Neuronal stem cell (in vitro differentiated cells): ENCODE measurements around the gene DDX18.

Source experiments
- DNase-seq: peaks from one replicate; pipeline ENCODE4 v3.0.0-alpha.2; 2013; ENCODE audit warnings: low spot score
- H2AFZ ChIP-seq: one replicate; pipeline ENCODE4 v1.6.1; 2013; ENCODE audit warnings: mild to moderate bottlenecking, low read length, inconsistent platforms
- H2AK5ac ChIP-seq: 2 replicates; pipeline ENCODE4 v1.6.1; 2013; ENCODE audit warnings: low read depth, mild to moderate bottlenecking, inconsistent platforms, low read length, moderate library complexity, mixed read lengths
- H2BK120ac ChIP-seq: 2 replicates; pipeline ENCODE4 v1.6.1; 2013; ENCODE audit warnings: low read depth, mild to moderate bottlenecking, inconsistent platforms, low read length, moderate library complexity, mixed read lengths
- H2BK12ac ChIP-seq: one replicate; pipeline ENCODE4 v1.6.1; 2013; ENCODE audit warnings: low read length, inconsistent platforms
- H2BK15ac ChIP-seq: 2 replicates; pipeline ENCODE4 v1.6.1; 2013; ENCODE audit warnings: mild to moderate bottlenecking, low read length, inconsistent platforms, mixed read lengths
- H2BK5ac ChIP-seq: one replicate; pipeline ENCODE4 v1.6.1; 2013; ENCODE audit warnings: inconsistent platforms, mild to moderate bottlenecking, low read length, moderate library complexity
- H3K14ac ChIP-seq: one replicate; pipeline ENCODE4 v1.6.1; 2013; ENCODE audit warnings: low read length, inconsistent platforms
- H3K18ac ChIP-seq: 2 replicates; pipeline ENCODE4 v1.6.1; 2013; ENCODE audit warnings: low read length, inconsistent platforms
- H3K23ac ChIP-seq: 2 replicates; pipeline ENCODE4 v1.6.1; 2013; ENCODE audit warnings: low read depth, mild to moderate bottlenecking, mixed read lengths, low read length, inconsistent platforms; ENCODE audit not compliant: poor library complexity
- H3K27ac ChIP-seq: replicated peaks from 3 replicates; pipeline ENCODE4 v1.5.1; 2013; ENCODE audit warnings: low read length, inconsistent platforms
- H3K27me3 ChIP-seq, 3 experiments: 2 replicates each; pipeline ENCODE4 v1.6.1; 2013; ENCODE audit warnings: low read length in 3 of 3, mild to moderate bottlenecking in 2 of 3, inconsistent platforms in 1 of 3, low read depth in 1 of 3, mixed read lengths in 1 of 3, moderate library complexity in 1 of 3; ENCODE audit not compliant: control insufficient read depth in 3 of 3, insufficient read depth in 3 of 3
- H3K36me3 ChIP-seq, 2 donors: replicated peaks in 1 of 2; 2 replicates each; pipeline ENCODE4 v1.6.1; 2013; ENCODE audit warnings: low read length in 2 of 2; ENCODE audit not compliant: control insufficient read depth in 2 of 2, insufficient read depth in 2 of 2
- H3K4ac ChIP-seq: 2 replicates; pipeline ENCODE4 v1.6.1; 2013; ENCODE audit warnings: inconsistent platforms, mild to moderate bottlenecking, low read length, moderate library complexity
- H3K4me1 ChIP-seq, 2 donors: 1 replicate in 1 of 2; 2 replicates in 1 of 2; pipeline ENCODE4 v1.6.1; 2013; ENCODE audit warnings: low read length in 2 of 2, low read depth in 1 of 2; ENCODE audit not compliant: control insufficient read depth in 2 of 2, insufficient read depth in 1 of 2
- H3K4me2 ChIP-seq: one replicate; pipeline ENCODE4 v1.6.1; 2013; ENCODE audit warnings: mild to moderate bottlenecking, low read length, inconsistent platforms; ENCODE audit not compliant: insufficient read depth, poor library complexity, severe bottlenecking
- H3K4me3 ChIP-seq, 2 donors: 2 replicates each; pipeline ENCODE4 v1.5.1; 2013; ENCODE audit warnings: low read length in 2 of 2, mild to moderate bottlenecking in 2 of 2, inconsistent platforms in 1 of 2, moderate library complexity in 1 of 2
- H3K79me1 ChIP-seq: one replicate; pipeline ENCODE4 v1.6.1; 2013; ENCODE audit warnings: low read depth, mild to moderate bottlenecking, inconsistent platforms, low read length, moderate library complexity
- H3K9ac ChIP-seq: one replicate; pipeline ENCODE4 v1.6.1; 2013; ENCODE audit warnings: mild to moderate bottlenecking, low read depth, low read length, inconsistent platforms; ENCODE audit not compliant: poor library complexity
- H3K9me3 ChIP-seq, 2 donors: replicated peaks in 1 of 2; 2 replicates each; pipeline versions ENCODE3 to v1.6.1; 2013; ENCODE audit warnings: low read length in 2 of 2, mild to moderate bottlenecking in 2 of 2, inconsistent platforms in 1 of 2, low read depth in 1 of 2, mixed read lengths in 1 of 2, moderate library complexity in 1 of 2; ENCODE audit not compliant: control insufficient read depth in 2 of 2, insufficient read depth in 1 of 2
- H4K8ac ChIP-seq: one replicate; pipeline ENCODE4 v1.6.1; 2013; ENCODE audit warnings: low read depth, mild to moderate bottlenecking, inconsistent platforms, low read length, moderate library complexity
- H4K91ac ChIP-seq: one replicate; pipeline ENCODE4 v1.6.1; 2013; ENCODE audit warnings: low read length, low read depth, mild to moderate bottlenecking, inconsistent platforms; ENCODE audit not compliant: poor library complexity
- WGBS, 2 donors: extraction: QIAGEN DNeasy Blood & Tissue Kit; methylation state at CpG; one replicate each; pipeline ENCODE4 v1.1.7; 2013; ENCODE audit warnings: missing lambda C conversion rate in 2 of 2, mixed read lengths in 1 of 2; ENCODE audit not compliant: insufficient read length in 2 of 2, insufficient replicate concordance in 1 of 2; ENCODE audit errors: extremely low coverage in 2 of 2; 5-methylcytosine and 5-hydroxymethylcytosine counted together

Gene DDX18

GRCh38 chr2:117775703-117776219, 38.7 kb upstream of the DDX18 start:
- no peak overlapping the region for H3K4me2 ChIP-seq
- no peak overlapping the region for H3K4me3 ChIP-seq
- no peak overlapping the region for H2AK5ac ChIP-seq
- H3K18ac ChIP-seq = no peak overlapping the region
- no peak overlapping the region for H2AFZ ChIP-seq
- H3K36me3 ChIP-seq = no peaks in the 10 kb centered on the region
- H3K27ac ChIP-seq = no peak overlapping the region
- H2BK5ac ChIP-seq = no peak overlapping the region
- no peak overlapping the region for H3K4ac ChIP-seq
- no peak overlapping the region for H2BK15ac ChIP-seq
- no peak overlapping the region for H4K8ac ChIP-seq
- no peak overlapping the region for H2BK120ac ChIP-seq
- no peaks in the 10 kb centered on the region for H3K27me3 ChIP-seq
- H3K79me1 ChIP-seq = no peaks in the 10 kb centered on the region
- no peaks in the 10 kb centered on the region for H3K4me1 ChIP-seq
- no peak overlapping the region for H3K23ac ChIP-seq
- no peak overlapping the region for H2BK12ac ChIP-seq
- H3K9ac ChIP-seq = no peak overlapping the region
- no peak overlapping the region for H4K91ac ChIP-seq
- no peak overlapping the region for H3K14ac ChIP-seq
- no peaks in the 10 kb centered on the region for H3K9me3 ChIP-seq
- DNase-seq = no peak

GRCh38 chr2:117776888-117777287, 37.6 kb upstream of the DDX18 start:
- Histone ChIP-seq H4K8ac (no peak overlapping the region), H3K9me3 (no peaks in the 10 kb centered on the region), H2AK5ac (no peak overlapping the region), H2BK5ac (no peak overlapping the region), H3K14ac (no peak overlapping the region), H3K27me3 (no peaks in the 10 kb centered on the region), H2BK12ac (no peak overlapping the region), H3K4me1 (no peaks in the 10 kb centered on the region), H3K36me3 (no peaks in the 10 kb centered on the region), H3K23ac (no peak overlapping the region), H3K4me2 (no peak overlapping the region), H4K91ac (no peak overlapping the region), H3K18ac (no peak overlapping the region), H2BK15ac (no peak overlapping the region), H3K27ac (no peak overlapping the region), H3K79me1 (no peaks in the 10 kb centered on the region), H3K4me3 (no peak overlapping the region), H3K9ac (no peak overlapping the region), H2AFZ (no peak overlapping the region), H2BK120ac (no peak overlapping the region), H3K4ac (no peak overlapping the region)
- no CpG with 5 or more reads among the region's 8 CpGs for WGBS, 2 donors
- no peak for DNase-seq

GRCh38 chr2:117785740-117786139, 28.8 kb upstream of the DDX18 start:
- H2BK120ac ChIP-seq = no peak overlapping the region
- H2AK5ac ChIP-seq = no peak overlapping the region
- H2BK12ac ChIP-seq = no peak overlapping the region
- no peak overlapping the region for H3K18ac ChIP-seq
- no peak overlapping the region for H4K91ac ChIP-seq
- H4K8ac ChIP-seq = no peak overlapping the region
- no peaks in the 10 kb centered on the region for H3K36me3 ChIP-seq
- no peak overlapping the region for H3K4ac ChIP-seq
- H3K14ac ChIP-seq = no peak overlapping the region
- H3K4me1 ChIP-seq = no peaks in the 10 kb centered on the region
- no peaks in the 10 kb centered on the region for H3K9me3 ChIP-seq
- no peak overlapping the region for H3K4me3 ChIP-seq
- no peak overlapping the region for H2AFZ ChIP-seq
- H3K79me1 ChIP-seq = no peaks in the 10 kb centered on the region
- no peak overlapping the region for H3K9ac ChIP-seq
- no peak overlapping the region for H2BK15ac ChIP-seq
- DNase-seq = peak; percentile 45
- no peak overlapping the region for H2BK5ac ChIP-seq
- H3K27ac ChIP-seq = no peak overlapping the region
- no peaks in the 10 kb centered on the region for H3K27me3 ChIP-seq
- H3K23ac ChIP-seq = no peak overlapping the region
- H3K4me2 ChIP-seq = no peak overlapping the region

GRCh38 chr2:117786520-117786919, 28.0 kb upstream of the DDX18 start:
- Histone ChIP-seq H2BK120ac (no peak overlapping the region), H3K36me3 (no peaks in the 10 kb centered on the region), H2AFZ (no peak overlapping the region), H3K18ac (no peak overlapping the region), H4K91ac (no peak overlapping the region), H2BK15ac (no peak overlapping the region), H3K14ac (no peak overlapping the region), H2BK12ac (no peak overlapping the region), H3K4me1 (no peaks in the 10 kb centered on the region), H3K27ac (no peak overlapping the region), H3K79me1 (no peaks in the 10 kb centered on the region), H3K27me3 (no peaks in the 10 kb centered on the region), H3K23ac (no peak overlapping the region), H3K4me2 (no peak overlapping the region), H3K4me3 (no peak overlapping the region), H3K9me3 (no peaks in the 10 kb centered on the region), H4K8ac (no peak overlapping the region), H2BK5ac (no peak overlapping the region), H2AK5ac (no peak overlapping the region), H3K4ac (no peak overlapping the region), H3K9ac (no peak overlapping the region)
- DNase-seq = no peak
